Measurements from ENCODE around the gene SENP1. TPM values are rescaled to one million over a fixed set of nuclear protein-coding genes. Genes with fewer than 3 reads are reported as not detected.

The SENP1 gene
- total RNA-seq, 4 donors from 2014 or later: 7.8 to 19.1 (median 16.5) TPM

DNA sequence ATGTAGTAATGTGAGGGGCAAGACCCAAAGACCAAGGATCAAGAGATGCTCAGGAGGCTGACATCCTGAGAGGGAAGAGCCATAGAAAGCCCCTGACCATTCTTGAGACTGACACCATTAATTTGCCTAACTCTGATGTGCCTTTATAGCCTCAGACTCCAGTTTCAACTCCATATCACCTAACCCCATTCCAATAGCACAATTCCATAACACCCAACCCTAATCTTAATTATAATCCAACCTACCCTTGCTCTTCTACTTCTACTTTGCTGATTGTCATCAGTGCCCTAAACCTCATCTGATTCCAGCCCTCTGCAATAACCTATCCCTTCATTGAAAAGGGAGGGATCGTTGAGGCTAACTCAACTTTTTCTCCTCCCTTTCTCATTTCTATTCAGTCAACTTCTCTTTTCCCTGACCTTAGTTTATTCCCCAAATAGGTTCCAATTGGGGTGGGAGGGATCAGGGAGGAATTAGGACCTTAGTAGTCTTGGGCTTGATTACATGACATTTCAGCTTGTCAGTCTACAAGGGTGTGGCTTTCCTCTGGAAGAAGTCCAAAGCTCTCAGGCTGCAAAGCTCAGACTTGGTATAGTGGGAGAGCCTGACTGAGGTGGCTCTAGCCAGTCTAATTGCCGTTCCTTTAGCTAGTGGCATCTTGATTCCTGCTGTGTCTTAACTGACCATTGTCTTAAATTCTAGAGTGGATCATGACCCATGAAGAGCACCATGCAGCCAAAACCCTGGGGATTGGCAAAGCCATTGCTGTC, 16.4 kb upstream of the SENP1 start:
- H3K4me3 ChIP-seq: no peak overlapping the region
- H3K36me3 ChIP-seq: peaks cover 0 to 46% (median 8%) of the 10 kb centered on the region in 3 donors
- intact Hi-C loops (cut with DNase I): no loop called here
- H3K4me1 ChIP-seq: peaks cover 6 to 34% (median 7%) of the 10 kb centered on the region in 3 donors
- TF ChIP-seq, protein P1, sequence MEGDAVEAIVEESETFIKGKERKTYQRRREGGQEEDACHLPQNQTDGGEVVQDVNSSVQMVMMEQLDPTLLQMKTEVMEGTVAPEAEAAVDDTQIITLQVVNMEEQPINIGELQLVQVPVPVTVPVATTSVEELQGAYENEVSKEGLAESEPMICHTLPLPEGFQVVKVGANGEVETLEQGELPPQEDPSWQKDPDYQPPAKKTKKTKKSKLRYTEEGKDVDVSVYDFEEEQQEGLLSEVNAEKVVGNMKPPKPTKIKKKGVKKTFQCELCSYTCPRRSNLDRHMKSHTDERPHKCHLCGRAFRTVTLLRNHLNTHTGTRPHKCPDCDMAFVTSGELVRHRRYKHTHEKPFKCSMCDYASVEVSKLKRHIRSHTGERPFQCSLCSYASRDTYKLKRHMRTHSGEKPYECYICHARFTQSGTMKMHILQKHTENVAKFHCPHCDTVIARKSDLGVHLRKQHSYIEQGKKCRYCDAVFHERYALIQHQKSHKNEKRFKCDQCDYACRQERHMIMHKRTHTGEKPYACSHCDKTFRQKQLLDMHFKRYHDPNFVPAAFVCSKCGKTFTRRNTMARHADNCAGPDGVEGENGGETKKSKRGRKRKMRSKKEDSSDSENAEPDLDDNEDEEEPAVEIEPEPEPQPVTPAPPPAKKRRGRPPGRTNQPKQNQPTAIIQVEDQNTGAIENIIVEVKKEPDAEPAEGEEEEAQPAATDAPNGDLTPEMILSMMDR (IDR thresholded peaks at IDR 0.05): no peak
- no peak for TF ChIP-seq POLR2A (IDR thresholded peaks at IDR 0.05)
- DNase-seq: no peak
- H3K27me3 ChIP-seq: no peaks in the 10 kb centered on the region
- 63 to 86% methylated on average over 2 of the region's 2 CpGs for WGBS, 2 donors
- no peaks in the 10 kb centered on the region for H3K9me3 ChIP-seq
- H3K27ac ChIP-seq: no peak overlapping the region

DNA sequence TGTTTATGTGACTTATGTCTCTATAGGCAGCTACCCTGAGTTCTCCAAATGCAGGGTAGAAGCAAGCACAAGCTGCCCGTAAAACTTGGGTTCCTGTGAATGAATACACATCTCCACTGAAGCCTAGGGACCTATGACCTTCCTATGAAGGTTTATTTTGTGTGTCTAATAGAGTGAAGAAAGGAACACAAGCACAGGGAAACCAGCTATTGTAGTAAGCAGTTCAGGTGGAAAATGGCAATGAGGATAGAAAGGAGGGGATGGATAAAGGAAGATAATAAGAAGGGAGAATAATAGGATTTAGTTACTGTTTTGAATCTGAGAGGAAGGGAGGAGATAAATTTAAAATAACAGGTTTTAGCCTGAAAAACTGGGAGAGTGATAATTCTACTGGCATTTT, 15.6 kb upstream of the SENP1 start:
- Histone ChIP-seq H3K27me3 (no peaks in the 10 kb centered on the region), H3K4me3 (no peak overlapping the region), H3K9me3 (no peaks in the 10 kb centered on the region), H3K36me3 (peaks cover 0 to 39% (median 8%) of the 10 kb centered on the region in 3 donors), H3K27ac (no peak overlapping the region), H3K4me1 (peaks cover 6 to 34% (median 7%) of the 10 kb centered on the region in 3 donors)
- DNase-seq: no peak
- 91% methylated on average over 1 of the region's 1 CpG for WGBS, 2 donors
- intact Hi-C loops (cut with DNase I): no loop called here
- TF ChIP-seq, protein P1 (IDR thresholded peaks at IDR 0.05): no peak
- no peak for TF ChIP-seq POLR2A (IDR thresholded peaks at IDR 0.05)

DNA sequence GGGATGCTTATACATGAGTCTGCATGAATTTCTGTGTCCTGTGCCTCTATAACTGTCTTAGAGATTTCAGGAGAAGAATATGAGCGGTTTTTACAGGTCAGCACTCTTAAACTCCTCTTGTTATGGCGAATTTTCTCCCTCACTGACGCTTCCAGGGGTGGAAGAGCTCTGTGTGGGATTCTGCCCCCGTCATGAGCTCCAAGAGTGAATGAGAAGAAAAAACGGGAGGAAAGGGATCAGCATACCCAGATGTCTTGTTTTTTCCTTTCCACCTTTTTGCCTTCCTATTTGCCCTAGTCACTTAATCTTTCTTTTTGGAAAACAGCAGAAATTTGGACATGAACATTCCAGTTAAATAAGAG, 13.9 kb upstream of the SENP1 start:
- H3K36me3 ChIP-seq: peaks cover 0 to 23% (median 8%) of the 10 kb centered on the region in 3 donors
- no peaks in the 10 kb centered on the region for H3K9me3 ChIP-seq
- H3K4me3 ChIP-seq: peak overlapping the region; percentile 47 to 87 (median 62)
- peaks cover 6 to 34% (median 7%) of the 10 kb centered on the region in 3 donors for H3K4me1 ChIP-seq
- TF ChIP-seq, protein P1 (IDR thresholded peaks at IDR 0.05): no peak
- TF ChIP-seq POLR2A (IDR thresholded peaks at IDR 0.05): no peak
- intact Hi-C loops (cut with DNase I): no loop called here
- no peak for DNase-seq
- H3K27ac ChIP-seq: peak overlapping the region in 3 of 4 donors; percentile 36 to 78 (median 77)
- no peaks in the 10 kb centered on the region for H3K27me3 ChIP-seq
- 9 to 12% methylated on average over 5 of the region's 5 CpGs for WGBS, 2 donors

DNA sequence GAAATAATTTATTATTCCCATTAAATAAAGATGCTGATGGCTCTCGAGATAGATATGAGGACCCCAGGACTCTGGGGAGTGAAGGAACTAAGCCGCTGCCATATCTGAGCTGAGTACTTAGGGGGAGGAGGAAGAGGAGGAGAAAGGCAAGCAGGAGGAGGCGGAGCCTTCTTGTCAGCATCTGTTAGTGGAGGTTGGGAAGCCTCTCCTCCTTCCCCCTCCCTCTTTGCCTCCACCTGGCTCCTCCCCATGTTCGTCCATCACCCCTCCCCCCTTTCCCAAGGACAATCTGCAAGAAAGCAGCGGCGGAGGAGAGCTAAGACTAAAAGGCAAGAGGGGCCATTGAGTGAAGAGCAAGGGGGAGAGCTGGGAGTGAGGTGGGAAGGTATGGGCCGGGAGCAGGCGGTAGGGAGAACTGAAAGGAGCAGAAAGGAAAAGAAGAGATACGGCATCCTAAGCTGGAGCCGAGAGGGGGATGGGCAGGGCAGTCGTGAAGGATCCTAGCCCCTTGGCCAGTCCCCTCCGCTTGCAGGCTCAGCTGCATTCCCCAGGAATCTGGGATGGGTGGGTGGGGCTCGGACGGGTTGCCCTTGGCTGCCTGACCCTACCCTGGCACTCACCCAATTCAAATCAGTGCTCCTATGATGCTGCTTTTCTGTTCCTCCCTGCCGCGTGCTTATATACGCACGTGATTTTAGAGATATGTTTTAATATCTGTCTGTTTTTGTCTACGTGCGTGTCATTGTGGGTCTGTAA, 13.4 kb upstream of the SENP1 start, which contains the start of gene PFKM:
PFKM (plus strand) TSS at position 287 of the 756 bp plus-strand sequence. CDS start 3,411 bp downstream, outside the sequence.
- Histone ChIP-seq H3K4me3 (peak within 1 kb of the TSS; percentile 47 to 87 (median 62)), H3K27ac (peak within 1 kb of the TSS; percentile 34 to 78 (median 56))
- intact Hi-C loops (cut with DNase I): no loop called here

More for the DNA sequence above, 13.4 kb upstream of the SENP1 start, which contains the start of gene PFKM:
- Histone ChIP-seq H3K27me3 (no peaks in the 10 kb centered on the region), H3K9me3 (no peaks in the 10 kb centered on the region), H3K36me3 (peaks cover 0 to 17% (median 8%) of the 10 kb centered on the region in 3 donors), H3K4me1 (peaks cover 6 to 34% (median 7%) of the 10 kb centered on the region in 3 donors)
- DNase-seq: peak; percentile 12
- WGBS, 2 donors: 0 to 1% methylated on average over 11 to 20 of the region's 20 CpGs
- TF ChIP-seq POLR2A (IDR thresholded peaks at IDR 0.05): peak in 1 of 4 donors; percentile 8
- TF ChIP-seq, protein P1 (IDR thresholded peaks at IDR 0.05): no peak
